HepG2 (cell line): ENCODE results near the gene USP20. TPM values are rescaled to one million over a fixed set of nuclear protein-coding genes. Genes with fewer than 3 reads are reported as not detected.
A peak's percentile ranks its signal among the peaks of the same experiment; 100 is the strongest.

ENCODE experiments used
- AHDC1 ChIP-seq: sonication (generic); formaldehyde crosslinking; IDR thresholded peaks from 2 replicates; pipeline ENCODE4 v1.5.1; 2020; ENCODE audit warnings: mild to moderate bottlenecking, missing genetic modification reagents, borderline replicate concordance
- ARID4A ChIP-seq: sonication (generic); formaldehyde crosslinking; IDR thresholded peaks from 2 replicates; pipeline ENCODE4 v1.5.0; 2020; ENCODE audit warnings: mild to moderate bottlenecking, missing genetic modification reagents, borderline replicate concordance
- ATF7 ChIP-seq, 2 experiments: fragments of 450-650 bp in 1 of 2; sonication (generic) in 1 of 2; formaldehyde crosslinking in 1 of 2; IDR thresholded peaks; 2 replicates each; pipeline versions ENCODE4 v1.4.0 to v1.6.1; 2016 to 2020; ENCODE audit warnings: antibody characterized with exemption in 1 of 2, mild to moderate bottlenecking in 1 of 2, missing genetic modification reagents in 1 of 2
- HNRNPUL1 ChIP-seq: fragments of 200-400 bp; formaldehyde crosslinking; IDR thresholded peaks from 2 replicates; pipeline ENCODE4 v1.6.1; 2017; ENCODE audit warnings: low read depth, mild to moderate bottlenecking, low read length, moderate library complexity
- NPAS2 ChIP-seq: sonication (generic); formaldehyde crosslinking; IDR thresholded peaks from 2 replicates; pipeline ENCODE4 v1.8.0; 2022; ENCODE audit warnings: mild to moderate bottlenecking, missing genetic modification reagents, borderline replicate concordance
- SCMH1 ChIP-seq: sonication (generic); formaldehyde crosslinking; IDR thresholded peaks from 2 replicates; pipeline ENCODE4 v1.9.0; 2021; ENCODE audit warnings: missing genetic modification reagents, mild to moderate bottlenecking, borderline replicate concordance
- ZBTB20 ChIP-seq: sonication (generic); formaldehyde crosslinking; IDR thresholded peaks from 2 replicates; pipeline ENCODE4 v1.8.1; 2023; ENCODE audit warnings: missing genetic modification reagents, low read depth, mild to moderate bottlenecking, borderline replicate concordance
- ZBTB42 ChIP-seq: sonication (generic); formaldehyde crosslinking; IDR thresholded peaks from 2 replicates; pipeline ENCODE4 v1.5.0; 2020; ENCODE audit warnings: mild to moderate bottlenecking, missing genetic modification reagents
- ZNF18 ChIP-seq: sonication (generic); formaldehyde crosslinking; IDR thresholded peaks from 2 replicates; pipeline ENCODE4 v1.8.0; 2022; ENCODE audit warnings: mild to moderate bottlenecking, missing genetic modification reagents; ENCODE audit not compliant: insufficient replicate concordance
- ZNF710 ChIP-seq: sonication (generic); formaldehyde crosslinking; IDR thresholded peaks from 2 replicates; pipeline ENCODE4 v1.5.0; 2020; ENCODE audit warnings: mild to moderate bottlenecking, missing genetic modification reagents, borderline replicate concordance
- ZNF749 ChIP-seq: sonication (generic); formaldehyde crosslinking; IDR thresholded peaks from 2 replicates; pipeline ENCODE4 v1.8.0; 2022; ENCODE audit warnings: mild to moderate bottlenecking, missing genetic modification reagents, moderate library complexity, borderline replicate concordance
- ZNF879 ChIP-seq: sonication (generic); formaldehyde crosslinking; IDR thresholded peaks from 2 replicates; pipeline ENCODE4 v1.8.1; 2023; ENCODE audit warnings: missing genetic modification reagents
- polyA plus RNA-seq, 8 experiments: library from polyadenylated mRNA; depleted of rRNA in 3 of 8; stranded (reverse) in 7 of 8; unstranded in 1 of 8; fragments of >200 nt; fragmentation: Illumina TruSeq in 4 of 8; extraction: Trizol in 4 of 8; gene quantifications; 2 replicates each; pipeline versions ENCODE4 v1.2.1 to v1.2.3, GENCODE V29; 2011 to 2016; ENCODE audit warnings: low read depth in 4 of 8, missing spikeins in 1 of 8, mixed read lengths in 1 of 8; ENCODE audit not compliant: insufficient read depth in 1 of 8
- total RNA-seq, 5 experiments: library from RNA; depleted of rRNA; stranded (reverse); fragments of >200 nt; fragmentation: Illumina TruSeq; extraction: Trizol; gene quantifications; 2 replicates each; pipeline ENCODE4 v1.2.3, GENCODE V29; 2016; ENCODE audit warnings: low read depth in 1 of 5

Gene USP20
- total and polyA plus RNA-seq, 2 of the 13 experiments (the other 11 are each of a cell fraction or from before 2014, with no cell fraction given): 4.4 to 5.9 TPM

- TF ChIP-seq ZNF710 (CRISPR knock-in tag) (0 out of 2 replicates have a peak, but pooled peaks have one; percentile 50), ARID4A (CRISPR knock-in tag) (peak; percentile 98), HNRNPUL1 (no peak), AHDC1 (0 out of 2 replicates have a peak, but pooled peaks have one; percentile 16), SCMH1 (CRISPR knock-in tag) (no peak), ZBTB20 (peak; percentile 76; the same call in 1 of the 2 replicates), ZNF879 (CRISPR knock-in tag) (no peak), ZNF18 (CRISPR knock-in tag) (no peak), ZBTB42 (CRISPR knock-in tag) (0 out of 2 replicates have a peak, but pooled peaks have one; percentile 40), NPAS2 (CRISPR knock-in tag) (no peak), ZNF749 (no peak), ATF7 (IDR thresholded peaks at IDR 0.05) (no peak), ATF7 (CRISPR knock-in tag; IDR thresholded peaks at IDR 0.05) (no peak)
These were observed 11.2 kb upstream of the USP20 start, which contains the start of gene TOR1A (continued) for GRCh38 chr9:129823935-129824601.
